Vagina (tissue), 2 donors: Measurements from ENCODE around the gene EXOC8.

ENCODE experiments used
- CTCF ChIP-seq, 3 experiments: fragments of 450-650 bp in 2 of 3; fragments of 200-600 bp in 1 of 3; sonication (generic) in 1 of 3; IDR thresholded peaks; one replicate each; pipeline ENCODE4 v1.5.1; 2017 to 2019; ENCODE audit warnings: antibody characterized with exemption in 3 of 3, mild to moderate bottlenecking in 2 of 3, moderate library complexity in 2 of 3
- POLR2A ChIP-seq, 2 donors: fragments of 450-650 bp; IDR thresholded peaks; one replicate each; pipeline ENCODE4 v1.6.1; 2017; ENCODE audit warnings: antibody characterized with exemption in 2 of 2, mild to moderate bottlenecking in 2 of 2, moderate library complexity in 2 of 2
- POLR2AphosphoS5 ChIP-seq, 2 donors: sonication (generic); formaldehyde crosslinking; IDR thresholded peaks; one replicate each; pipeline ENCODE4 v1.9.0; 2017; ENCODE audit warnings: antibody characterized with exemption in 2 of 2, mild to moderate bottlenecking in 2 of 2, low read depth in 1 of 2; ENCODE audit not compliant: insufficient read depth in 1 of 2

- TF ChIP-seq CTCF (IDR thresholded peaks at IDR 0.05) (no peak), POLR2A (IDR thresholded peaks at IDR 0.05) (no peak), POLR2AphosphoS5 (IDR thresholded peaks at IDR 0.05; ENCODE audit: insufficient read depth in 1 of 2, low read depth in 1 of 2) (no peak)
Observed at GRCh38 chr1:231318568-231318967, 19.1 kb downstream of the EXOC8 start.
